NT2/D1 (cell line): ENCODE data around the gene TMPRSS9.
"Not testable (repeated sequence)": the region's sequence is repeated elsewhere in the genome, so short reads cannot be mapped to it uniquely, and the experiment has no call there.

Experiments
- DNase-seq: peaks from one replicate; pipeline ENCODE4 v3.0.0-alpha.2; 2011; ENCODE audit warnings: low read depth, low spot score
- H3K27me3 ChIP-seq: 2 replicates; pipeline ENCODE4 v1.6.0; 2011; ENCODE audit warnings: mild to moderate bottlenecking; ENCODE audit not compliant: insufficient read length, insufficient read depth
- H3K36me3 ChIP-seq: 2 replicates; pipeline ENCODE4 v1.6.1; 2011; ENCODE audit warnings: mild to moderate bottlenecking, low read length, mixed read lengths; ENCODE audit not compliant: insufficient read depth, insufficient read length
- H3K4me1 ChIP-seq: 2 replicates; pipeline ENCODE4 v1.5.1; 2011; ENCODE audit not compliant: insufficient read depth, insufficient read length
- H3K4me3 ChIP-seq: 2 replicates; pipeline ENCODE4 v1.5.1; 2011; ENCODE audit warnings: low read depth; ENCODE audit not compliant: insufficient read length
- H3K9ac ChIP-seq: 2 replicates; pipeline ENCODE4 v1.6.0; 2011; ENCODE audit warnings: low read depth; ENCODE audit not compliant: insufficient read length
- H3K9me3 ChIP-seq: 2 replicates; pipeline ENCODE4 v1.5.1; 2011; ENCODE audit warnings: mild to moderate bottlenecking, low read length; ENCODE audit not compliant: insufficient read depth
- SUZ12 ChIP-seq: IDR thresholded peaks from 2 replicates; pipeline ENCODE4 v1.6.1; 2011; ENCODE audit not compliant: insufficient read length, insufficient read depth; ENCODE audit errors: extremely low read depth
- YY1 ChIP-seq: IDR thresholded peaks from 2 replicates; pipeline ENCODE4 v1.6.1; 2011; ENCODE audit not compliant: insufficient read length, insufficient read depth
- ZNF274 ChIP-seq: IDR thresholded peaks from 2 replicates; pipeline ENCODE4 v1.6.1; 2011; ENCODE audit warnings: mild to moderate bottlenecking, low read depth, low read length

TMPRSS9 gene

DNA sequence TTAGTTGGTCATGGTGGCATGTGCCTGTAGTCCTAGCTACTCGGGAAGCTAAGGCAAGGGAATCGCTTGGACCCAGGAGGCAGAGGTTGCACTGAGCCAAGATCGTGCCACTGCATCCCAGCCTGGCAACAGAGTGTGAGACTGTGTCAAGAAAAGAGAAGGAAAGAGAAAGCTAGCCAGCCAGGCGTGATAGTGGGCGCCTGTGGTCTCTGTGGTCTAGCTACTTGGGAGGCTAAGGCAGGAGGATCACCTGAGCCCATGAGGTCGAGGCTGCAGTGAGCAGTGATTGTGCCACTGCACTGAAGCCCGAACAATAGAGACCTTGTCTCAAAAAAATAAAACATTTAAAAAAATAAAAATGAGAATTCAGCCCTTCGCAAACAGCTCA is 34.0 kb downstream of the TMPRSS9 start:
- no peak overlapping the region for H3K9ac ChIP-seq
- H3K4me1 ChIP-seq = peaks cover 5% of the 10 kb centered on the region
- TF ChIP-seq ZNF274 (no peak), SUZ12 (no peak), YY1 (no peak)
- no peak overlapping the region for H3K4me3 ChIP-seq
- DNase-seq = no peak
- no peaks in the 10 kb centered on the region for H3K27me3 ChIP-seq
- no peaks in the 10 kb centered on the region for H3K36me3 ChIP-seq
- H3K9me3 ChIP-seq = peaks cover 7% of the 10 kb centered on the region; the same call in 1 of the 2 replicates

GRCh38 chr19:2394442-2395292 is 34.6 kb downstream of the TMPRSS9 start:
- TF ChIP-seq YY1 = no peak
- TF ChIP-seq SUZ12 = no peak
- no peak for TF ChIP-seq ZNF274
- H3K9me3 ChIP-seq = peaks cover 7% of the 10 kb centered on the region; the same call in 1 of the 2 replicates
- H3K27me3 ChIP-seq = no peaks in the 10 kb centered on the region
- no peak for DNase-seq
- H3K4me3 ChIP-seq = no peak overlapping the region
- H3K9ac ChIP-seq = no peak overlapping the region
- H3K4me1 ChIP-seq = peaks cover 5% of the 10 kb centered on the region
- H3K36me3 ChIP-seq = no peaks in the 10 kb centered on the region

GRCh38 chr19:2395293-2395829 is 35.3 kb downstream of the TMPRSS9 start:
- not testable (repeated sequence) for H3K9me3 ChIP-seq, H3K36me3 ChIP-seq, H3K9ac ChIP-seq, DNase-seq, H3K27me3 ChIP-seq, H3K4me3 ChIP-seq, H3K4me1 ChIP-seq

GRCh38 chr19:2397173-2397572 is 37.1 kb downstream of the TMPRSS9 start:
- not testable (repeated sequence) for H3K36me3 ChIP-seq, H3K27me3 ChIP-seq, H3K4me1 ChIP-seq, H3K9ac ChIP-seq, H3K9me3 ChIP-seq, DNase-seq, H3K4me3 ChIP-seq

- no peak overlapping the region for H3K9ac ChIP-seq
- TF ChIP-seq YY1 (no peak), SUZ12 (no peak), ZNF274 (no peak)
- H3K4me3 ChIP-seq = no peak overlapping the region
- no peaks in the 10 kb centered on the region for H3K27me3 ChIP-seq
- H3K36me3 ChIP-seq = no peaks in the 10 kb centered on the region
- H3K9me3 ChIP-seq = no peaks in the 10 kb centered on the region
- peaks cover 7% of the 10 kb centered on the region for H3K4me1 ChIP-seq
- no peak for DNase-seq
These were observed 38.8 kb downstream of the TMPRSS9 start for GRCh38 chr19:2398735-2399305.

DNA sequence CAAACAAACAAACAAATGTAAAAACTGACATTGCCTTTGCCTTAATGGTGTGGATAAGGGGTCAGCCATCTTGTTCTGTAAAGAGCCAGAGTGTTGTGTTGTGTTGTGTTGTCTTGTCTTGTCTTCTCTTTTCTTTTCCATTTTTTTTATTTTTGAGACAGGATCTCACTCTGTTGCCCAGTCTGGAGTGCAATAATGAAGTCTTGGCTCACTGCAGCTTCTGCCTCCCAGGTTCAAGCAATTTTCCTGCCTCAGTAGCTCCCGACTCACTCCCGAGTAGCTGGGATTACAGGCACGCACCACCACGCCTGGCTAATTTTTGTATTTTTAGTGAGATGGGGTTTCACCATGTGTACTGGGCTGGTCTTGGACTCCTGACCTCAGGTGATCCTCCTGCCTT is 39.5 kb downstream of the TMPRSS9 start:
- no peak overlapping the region for H3K4me3 ChIP-seq
- H3K27me3 ChIP-seq = no peaks in the 10 kb centered on the region
- no peak for TF ChIP-seq YY1
- no peak for TF ChIP-seq SUZ12
- no peak for TF ChIP-seq ZNF274
- DNase-seq = no peak
- H3K4me1 ChIP-seq = peaks cover 7% of the 10 kb centered on the region
- no peak overlapping the region for H3K9ac ChIP-seq
- H3K9me3 ChIP-seq = no peaks in the 10 kb centered on the region
- H3K36me3 ChIP-seq = no peaks in the 10 kb centered on the region

DNA sequence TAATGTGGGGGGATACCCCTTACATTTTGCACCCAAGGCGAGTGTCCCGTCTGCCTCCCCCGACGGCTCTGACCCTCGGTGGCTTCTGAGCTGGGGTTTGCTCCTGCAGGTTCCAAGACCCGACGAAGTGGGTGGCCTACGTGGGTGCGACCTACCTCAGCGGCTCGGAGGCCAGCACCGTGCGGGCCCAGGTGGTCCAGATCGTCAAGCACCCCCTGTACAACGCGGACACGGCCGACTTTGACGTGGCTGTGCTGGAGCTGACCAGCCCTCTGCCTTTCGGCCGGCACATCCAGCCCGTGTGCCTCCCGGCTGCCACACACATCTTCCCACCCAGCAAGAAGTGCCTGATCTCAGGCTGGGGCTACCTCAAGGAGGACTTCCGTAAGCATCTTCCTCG is 48.2 kb downstream of the TMPRSS9 start:
- H3K27me3 ChIP-seq = peaks cover 6% of the 10 kb centered on the region
- H3K4me1 ChIP-seq = no peaks in the 10 kb centered on the region
- no peaks in the 10 kb centered on the region for H3K9me3 ChIP-seq
- H3K9ac ChIP-seq = no peak overlapping the region
- DNase-seq = no peak
- no peaks in the 10 kb centered on the region for H3K36me3 ChIP-seq
- no peak overlapping the region for H3K4me3 ChIP-seq
- TF ChIP-seq ZNF274 = no peak
- TF ChIP-seq YY1 = no peak
- no peak for TF ChIP-seq SUZ12
